DMS153 (cell line): ENCODE data around the gene ATR.
"Not testable (repeated sequence)": the region's sequence is repeated elsewhere in the genome, so short reads cannot be mapped to it uniquely, and the experiment has no call there.

Experiments used
- DNase-seq: peaks from one replicate; lab custom pipeline; 2025; lab: John Stamatoyannopoulos, UW

The ATR gene

DNA sequence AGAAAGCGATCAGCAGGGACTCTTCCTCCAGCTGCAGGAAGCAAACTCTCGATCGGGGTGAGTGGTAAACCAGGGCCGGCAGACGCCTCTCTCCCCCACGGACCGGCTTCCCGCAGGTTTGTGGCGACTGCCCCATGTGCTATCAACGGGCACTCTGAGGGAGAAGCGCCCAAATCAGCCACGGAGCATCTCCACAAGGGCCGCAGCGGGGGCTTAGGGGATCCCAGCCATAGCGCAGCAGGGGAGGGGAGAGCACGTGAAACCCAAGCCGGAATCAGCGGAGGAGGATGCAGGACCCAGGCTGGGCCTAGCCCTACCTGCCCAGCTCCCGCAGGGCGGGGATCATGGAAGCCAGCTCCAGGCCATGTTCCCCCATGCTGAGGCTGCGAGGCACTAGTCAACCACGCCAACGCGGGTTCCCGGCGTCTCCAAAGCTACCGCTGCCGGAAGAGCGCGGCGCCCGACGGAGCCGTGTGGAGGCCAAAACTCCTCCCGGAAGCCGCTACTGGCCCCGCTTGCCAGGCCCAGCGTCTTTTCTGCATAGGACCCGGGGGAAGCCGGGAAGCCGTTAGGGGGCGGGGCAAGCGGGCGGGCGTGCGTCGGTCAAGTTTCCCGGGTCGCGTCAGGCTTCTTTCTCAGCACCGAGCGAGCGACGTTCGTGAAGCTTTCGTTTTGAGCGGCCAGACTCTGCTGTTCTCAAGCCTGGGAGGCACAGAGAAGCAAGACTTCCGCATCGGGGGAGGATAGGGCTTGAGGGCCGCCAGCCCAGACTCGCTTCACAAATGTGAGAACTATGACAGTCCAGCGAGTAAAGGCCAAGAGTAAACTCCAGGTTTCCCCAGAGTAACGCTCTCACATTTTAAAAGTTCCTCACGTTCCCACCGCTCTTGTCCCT lies at the start of gene ATR:
TSS of gene ATR (minus strand) at position 405 of the 895 bp plus-strand sequence. CDS start at position 376, 29 bp downstream.
- peak; percentile 94 for DNase-seq

GRCh38 chr3:142626971-142627370 lies 48.4 kb upstream of the ATR start:
- DNase-seq = no peak

GRCh38 chr3:142625153-142625440 lies 46.6 kb upstream of the ATR start:
- no peak for DNase-seq

GRCh38 chr3:142624341-142625152 lies 46.0 kb upstream of the ATR start:
- no peak for DNase-seq

DNA sequence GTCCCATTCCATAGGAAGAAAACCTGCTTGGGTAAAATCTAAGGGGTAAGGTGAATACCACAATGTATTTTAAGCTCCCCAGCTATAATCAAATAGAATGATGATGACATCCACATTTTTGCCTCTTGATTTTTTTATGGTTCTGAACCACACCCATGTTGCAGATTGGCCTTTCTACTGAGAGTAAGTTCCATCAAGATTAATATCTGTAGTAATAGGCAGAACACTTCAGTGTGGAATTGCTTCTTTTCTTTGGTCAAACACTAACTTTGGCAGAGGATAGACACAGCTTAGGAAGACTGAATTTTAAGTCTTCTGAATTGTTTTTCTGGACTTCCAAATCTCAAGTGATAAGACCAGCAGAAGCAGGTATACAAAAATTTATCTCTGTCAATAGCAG lies 44.7 kb upstream of the ATR start:
- DNase-seq = no peak

GRCh38 chr3:142622405-142622804 lies 43.9 kb upstream of the ATR start:
- DNase-seq = no peak

DNA sequence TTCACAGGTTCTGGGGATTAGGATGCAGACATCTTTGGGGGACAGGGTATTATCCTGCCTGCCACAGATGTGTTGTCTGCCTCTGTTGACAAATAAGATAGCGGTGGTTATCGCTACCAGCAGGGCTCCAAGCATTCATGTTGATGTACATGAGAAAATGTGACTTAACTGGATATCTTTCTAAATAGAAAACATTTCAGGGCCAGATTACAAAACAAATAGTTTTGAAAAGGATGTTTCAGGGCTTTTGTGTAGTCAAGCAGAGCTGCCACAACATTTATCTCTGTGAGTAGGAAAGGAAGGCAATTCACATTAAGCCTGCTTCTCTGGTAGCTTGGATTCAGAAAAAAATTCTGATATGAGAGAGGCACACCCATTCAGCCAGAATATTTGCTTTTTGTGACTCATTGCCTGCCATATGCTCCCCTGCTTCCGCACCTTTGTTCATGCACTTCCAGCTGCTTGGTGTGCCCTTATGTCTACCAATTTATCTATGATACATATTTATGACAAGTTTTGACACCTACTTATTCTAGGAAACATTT lies 40.5 kb upstream of the ATR start:
- peak; percentile 92 for DNase-seq

GRCh38 chr3:142615171-142615570 lies 36.6 kb upstream of the ATR start:
- no peak for DNase-seq

- DNase-seq = no peak
Observed at GRCh38 chr3:142614059-142614626, 35.6 kb upstream of the ATR start.

GRCh38 chr3:142613491-142613890 lies 35.0 kb upstream of the ATR start:
- no peak for DNase-seq

GRCh38 chr3:142611206-142611605 lies 32.7 kb upstream of the ATR start:
- DNase-seq = no peak

- DNase-seq = no peak
Observed at GRCh38 chr3:142609136-142609535, 30.6 kb upstream of the ATR start.

DNA sequence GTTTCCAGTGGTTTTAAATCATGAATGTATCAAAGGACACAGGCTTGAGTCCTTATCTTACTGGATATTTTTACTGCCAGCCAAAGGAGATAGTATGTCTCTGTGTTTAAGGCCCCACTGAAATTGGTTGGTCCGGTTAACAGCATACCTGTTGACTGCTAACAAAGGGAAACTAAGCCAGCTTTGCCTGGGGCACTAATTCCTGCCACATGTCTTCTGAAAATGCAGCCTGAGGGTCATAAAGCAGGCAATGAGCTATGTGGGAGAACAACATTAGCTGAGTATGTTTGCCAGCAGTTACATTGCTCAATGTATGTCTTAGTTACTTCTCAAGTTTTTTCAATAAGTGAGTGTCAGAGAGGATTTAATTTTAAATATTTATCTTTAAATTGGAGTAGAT lies 30.1 kb upstream of the ATR start:
- no peak for DNase-seq

- no peak for DNase-seq
Observed at GRCh38 chr3:142604940-142605339, 26.4 kb upstream of the ATR start.

- not testable (repeated sequence) for DNase-seq
Observed at GRCh38 chr3:142603386-142603705, 24.8 kb upstream of the ATR start.

DNA sequence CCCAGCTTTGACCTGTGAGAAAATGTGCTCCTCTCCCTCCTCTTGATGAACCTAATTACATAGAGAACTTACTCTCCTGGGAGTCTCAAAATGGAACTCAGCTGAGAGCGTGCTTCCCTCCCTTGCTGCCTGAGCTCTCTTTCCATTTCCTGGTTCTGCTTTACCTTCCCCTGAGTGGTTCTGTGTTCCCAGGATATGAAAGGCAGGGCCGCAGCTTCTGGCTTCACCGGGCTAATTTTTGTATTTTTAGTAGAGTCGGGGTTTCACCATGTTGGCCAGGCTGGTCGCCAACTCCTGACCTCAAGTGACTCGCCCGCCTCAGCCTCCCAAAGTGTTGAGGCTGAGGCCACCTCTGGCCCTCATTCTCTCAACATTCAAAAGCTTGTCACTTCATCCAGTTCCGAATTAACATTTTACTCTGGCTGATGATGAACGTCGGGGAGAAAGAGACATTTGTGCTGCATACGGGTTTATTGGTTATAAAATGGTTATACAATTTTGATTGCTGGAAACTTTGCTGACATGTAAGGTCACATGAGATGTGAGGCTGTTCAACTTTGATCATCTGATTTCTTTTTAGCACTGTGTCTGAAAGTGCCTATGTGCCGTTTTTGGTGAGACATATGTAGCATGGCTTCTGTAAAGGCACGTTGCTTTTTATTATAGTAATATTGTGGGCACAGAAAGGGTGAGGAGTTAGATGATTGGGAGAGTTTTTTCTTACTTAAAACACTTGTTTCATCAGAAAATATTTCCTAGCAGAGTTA lies 24.3 kb upstream of the ATR start:
- DNase-seq = no peak

DNA sequence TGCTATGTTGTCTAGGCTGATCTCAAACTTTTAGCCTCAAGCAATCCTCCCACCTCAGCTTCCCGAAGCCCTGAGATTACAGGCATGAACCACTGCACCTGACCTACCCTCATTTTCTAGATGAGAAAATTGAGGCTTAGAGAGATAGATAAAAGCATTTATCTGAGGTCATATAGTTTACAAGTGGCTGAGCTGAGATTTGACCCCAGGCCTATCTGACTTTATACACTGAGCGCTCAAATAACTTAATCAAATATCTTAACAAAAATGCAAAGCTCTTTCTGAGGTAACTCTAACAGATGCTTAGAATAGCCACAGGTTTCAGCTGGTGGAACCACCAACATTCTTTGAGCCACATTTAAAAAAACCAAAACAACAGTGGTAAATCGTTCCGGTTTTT lies 23.2 kb upstream of the ATR start:
- DNase-seq = no peak

DNA sequence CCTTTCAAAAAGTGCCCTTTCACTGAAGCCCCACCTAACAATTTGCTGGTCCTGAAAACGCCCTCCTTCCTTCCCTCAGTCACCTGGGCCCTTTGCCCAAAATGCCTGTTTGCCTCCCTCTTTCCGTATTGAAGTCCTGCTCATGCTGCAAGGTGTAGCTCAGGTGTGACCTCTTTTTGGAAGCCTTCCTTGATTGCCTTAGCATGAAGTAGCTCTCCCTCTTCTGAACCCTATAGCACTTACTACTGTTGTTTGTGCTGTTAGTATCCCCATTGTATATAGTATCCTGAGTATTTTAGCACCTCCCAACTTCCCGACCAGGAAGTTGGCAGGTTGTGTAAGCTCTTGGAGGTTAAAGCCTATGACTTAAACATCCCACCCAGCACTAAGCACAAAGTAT lies 19.4 kb upstream of the ATR start:
- peak; percentile 20 for DNase-seq

GRCh38 chr3:142596726-142597088 lies 18.2 kb upstream of the ATR start:
- DNase-seq = no peak

DNA sequence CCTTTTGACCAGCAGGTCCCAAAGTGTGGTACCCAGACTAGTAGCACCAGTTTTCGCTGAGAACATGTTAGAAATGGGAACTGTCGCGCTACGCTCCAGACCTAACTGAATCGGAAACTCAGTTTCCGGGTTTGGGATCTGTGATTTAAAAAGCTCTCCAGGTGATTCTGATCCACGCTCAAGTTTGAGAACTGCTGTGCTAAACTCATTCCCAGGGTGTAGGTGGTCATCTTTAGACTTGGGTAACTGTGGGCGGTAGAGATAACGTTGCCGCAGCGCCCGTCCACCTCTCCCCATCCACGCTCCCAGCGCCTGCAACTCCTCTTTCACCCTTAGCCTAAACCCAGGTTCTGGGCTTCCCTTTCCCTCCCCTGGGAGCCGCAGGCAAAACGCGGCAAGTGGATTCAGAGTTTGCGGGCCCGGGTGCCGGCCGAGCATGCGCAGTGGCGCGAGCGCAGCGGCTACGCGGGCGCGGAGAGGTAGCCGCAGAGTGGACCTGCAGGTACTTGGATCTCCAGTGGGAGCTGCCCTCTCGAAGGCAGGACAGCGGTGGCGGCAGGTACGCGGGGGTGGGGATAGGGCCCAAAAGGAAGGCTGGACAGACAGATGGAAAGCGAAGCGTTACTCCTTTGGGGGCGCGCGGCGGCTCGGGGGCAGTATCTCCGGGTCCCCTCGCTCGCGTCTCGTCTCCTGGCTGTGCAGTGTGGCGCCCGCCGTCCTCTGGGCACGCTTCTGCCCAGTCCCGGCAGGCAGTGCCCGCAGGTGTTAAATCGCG lies 17.6 kb upstream of the ATR start, which contains the start of gene PLS1:
TSS of gene PLS1 (plus strand) at position 443 of the 775 bp plus-strand sequence. CDS start 67,845 bp downstream, outside the sequence.
- peak; percentile 92 for DNase-seq

- no peak for DNase-seq
Observed at GRCh38 chr3:142595581-142595950, 17.0 kb upstream of the ATR start.
